ENCODE data around the gene MAVS. TPM values are rescaled to one million over a fixed set of nuclear protein-coding genes. Genes with fewer than 3 reads are reported as not detected.

MAVS gene
- total and polyA plus RNA-seq, 4 donors, result 13.2 to 39.6 (median 20.9) TPM

DNA sequence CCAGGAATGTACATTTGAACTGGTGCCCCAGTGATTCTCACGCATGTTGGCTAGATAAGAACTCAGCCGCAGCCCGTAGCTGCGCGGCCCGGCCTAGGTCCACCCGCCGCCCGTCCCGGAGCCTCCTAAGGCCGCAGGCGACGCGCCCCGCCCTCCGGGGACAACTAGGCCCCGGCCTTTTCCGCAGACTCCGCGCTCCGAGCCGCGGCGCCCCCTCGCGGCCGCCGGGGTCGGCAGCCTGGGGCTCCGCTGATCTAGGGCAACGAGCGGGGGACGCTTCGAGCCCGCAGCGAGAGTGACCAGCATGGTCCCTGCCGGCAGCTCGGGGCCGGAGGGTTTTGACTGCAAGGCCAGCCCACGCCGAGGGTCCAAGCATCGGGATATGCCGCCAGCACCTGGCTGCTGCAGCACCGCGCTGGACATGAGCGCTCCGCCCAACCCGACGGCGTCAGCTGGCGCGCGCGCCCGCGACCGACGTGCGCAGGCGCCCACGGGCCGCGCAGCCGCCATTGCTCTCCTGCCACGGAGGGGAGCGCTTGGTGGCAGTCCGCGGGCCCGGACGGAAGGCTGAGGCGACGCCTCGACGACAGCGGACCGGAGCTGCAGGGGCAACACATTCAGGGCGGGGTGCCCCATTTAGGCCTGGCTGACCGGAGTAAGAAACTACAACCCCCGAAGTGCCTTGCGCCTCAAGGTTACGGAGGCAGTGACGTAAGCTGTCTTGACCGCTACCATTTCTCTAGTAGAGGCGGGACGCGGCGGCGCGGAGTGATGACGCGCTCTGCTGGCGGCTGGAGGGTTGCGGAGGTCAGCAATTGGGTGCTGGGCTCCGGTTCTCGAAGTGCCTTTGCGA, 26.4 kb upstream of the MAVS start, which contains the start of gene AP5S1:
Gene AP5S1 (plus strand): TSS at position 500 of the 853 bp plus-strand sequence. CDS start 1,571 bp downstream, outside the sequence.
- Histone ChIP-seq H3K9me3 (ENCODE audit: control insufficient read depth in 4 of 4, insufficient read depth in 3 of 4, low read length in 3 of 4) (no peaks in the 10 kb centered on the region), H3K36me3 (ENCODE audit: control insufficient read depth in 4 of 4, insufficient read depth in 4 of 4, low read length in 4 of 4) (peaks cover 8 to 23% (median 20%) of the 10 kb centered on the region in 4 donors), H3K4me1 (ENCODE audit: control insufficient read depth in 5 of 5, insufficient read depth in 5 of 5, low read length in 5 of 5) (peaks cover 0 to 19% (median 11%) of the 10 kb centered on the region in 5 donors), H3K27me3 (ENCODE audit: control insufficient read depth in 3 of 3, insufficient read depth in 3 of 3, low read length in 2 of 3) (no peaks in the 10 kb centered on the region), H3K27ac (ENCODE audit: low read depth in 1 of 2, low read length in 1 of 2) (peak within 1 kb of the TSS; percentile 98 to 100), H3K4me3 (peak within 1 kb of the TSS; percentile 85), H3K9ac (ENCODE audit: insufficient read depth in 1 of 2, low read length in 2 of 2) (peak within 1 kb of the TSS; percentile 92 to 97)
- DNase-seq, result peak; percentile 98 to 99 (median 98)
- WGBS, 2 donors, result 0% methylated on average over 94 to 96 of the region's 96 CpGs
- TF ChIP-seq, protein P1, sequence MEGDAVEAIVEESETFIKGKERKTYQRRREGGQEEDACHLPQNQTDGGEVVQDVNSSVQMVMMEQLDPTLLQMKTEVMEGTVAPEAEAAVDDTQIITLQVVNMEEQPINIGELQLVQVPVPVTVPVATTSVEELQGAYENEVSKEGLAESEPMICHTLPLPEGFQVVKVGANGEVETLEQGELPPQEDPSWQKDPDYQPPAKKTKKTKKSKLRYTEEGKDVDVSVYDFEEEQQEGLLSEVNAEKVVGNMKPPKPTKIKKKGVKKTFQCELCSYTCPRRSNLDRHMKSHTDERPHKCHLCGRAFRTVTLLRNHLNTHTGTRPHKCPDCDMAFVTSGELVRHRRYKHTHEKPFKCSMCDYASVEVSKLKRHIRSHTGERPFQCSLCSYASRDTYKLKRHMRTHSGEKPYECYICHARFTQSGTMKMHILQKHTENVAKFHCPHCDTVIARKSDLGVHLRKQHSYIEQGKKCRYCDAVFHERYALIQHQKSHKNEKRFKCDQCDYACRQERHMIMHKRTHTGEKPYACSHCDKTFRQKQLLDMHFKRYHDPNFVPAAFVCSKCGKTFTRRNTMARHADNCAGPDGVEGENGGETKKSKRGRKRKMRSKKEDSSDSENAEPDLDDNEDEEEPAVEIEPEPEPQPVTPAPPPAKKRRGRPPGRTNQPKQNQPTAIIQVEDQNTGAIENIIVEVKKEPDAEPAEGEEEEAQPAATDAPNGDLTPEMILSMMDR (IDR thresholded peaks at IDR 0.05; ENCODE audit: control extremely low read depth, extremely low read depth), result peak; percentile 84
- ATAC-seq (ENCODE audit: insufficient read depth, low FRiP score), result peak; percentile 94

DNA sequence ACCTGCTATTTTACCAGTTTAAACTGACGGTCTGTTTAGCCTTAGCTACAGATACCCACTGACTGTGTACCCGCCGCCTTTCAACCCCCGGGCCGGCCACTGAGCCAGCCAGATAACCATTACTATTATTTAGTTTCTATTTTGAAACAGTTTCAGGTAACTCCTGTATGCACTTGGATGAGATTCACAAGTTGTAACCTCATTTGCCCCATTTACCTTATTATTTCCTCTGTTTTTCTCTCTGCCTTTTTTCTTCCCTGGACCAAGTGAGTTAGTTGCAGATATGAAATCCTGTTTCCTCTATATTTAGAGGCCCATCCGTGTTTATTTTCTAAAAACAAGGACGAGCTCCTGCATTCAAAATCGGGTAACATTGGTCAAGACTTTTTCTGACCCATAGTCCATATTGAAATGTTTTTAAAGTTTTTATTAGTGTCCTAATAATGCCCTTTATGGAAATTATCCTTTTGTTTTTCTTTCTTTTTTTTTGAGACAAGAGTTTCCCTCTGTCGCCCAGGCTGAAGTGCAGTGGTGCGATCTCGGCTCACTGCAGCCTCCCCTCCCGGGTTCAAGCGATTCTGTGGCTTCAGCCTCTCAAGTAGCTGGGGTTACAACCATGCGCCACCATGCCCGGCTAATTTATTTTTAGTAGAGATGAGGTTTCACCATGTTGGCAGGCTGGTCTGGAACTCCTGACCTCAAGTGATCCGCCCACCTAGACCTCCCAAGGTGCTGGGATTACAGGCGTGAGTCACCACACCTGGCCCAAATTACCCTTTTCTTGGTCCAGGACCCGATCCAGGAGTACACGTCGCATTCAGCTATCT, 25.5 kb upstream of the MAVS start:
- peaks cover 0 to 19% (median 11%) of the 10 kb centered on the region in 5 donors for H3K4me1 ChIP-seq (ENCODE audit: control insufficient read depth in 5 of 5, insufficient read depth in 5 of 5, low read length in 5 of 5)
- H3K36me3 ChIP-seq (ENCODE audit: control insufficient read depth in 4 of 4, insufficient read depth in 4 of 4, low read length in 4 of 4), result peaks cover 8 to 31% (median 23%) of the 10 kb centered on the region in 4 donors
- H3K27me3 ChIP-seq (ENCODE audit: control insufficient read depth in 3 of 3, insufficient read depth in 3 of 3, low read length in 2 of 3), result no peaks in the 10 kb centered on the region
- H3K27ac ChIP-seq (ENCODE audit: low read depth in 1 of 2, low read length in 1 of 2), result peak overlapping the region; percentile 98 to 100
- no peaks in the 10 kb centered on the region for H3K9me3 ChIP-seq (ENCODE audit: control insufficient read depth in 4 of 4, insufficient read depth in 3 of 4, low read length in 3 of 4)
- peak overlapping the region; percentile 92 to 97 for H3K9ac ChIP-seq (ENCODE audit: insufficient read depth in 1 of 2, low read length in 2 of 2)
- DNase-seq (no peak), ATAC-seq (ENCODE audit: insufficient read depth, low FRiP score) (no peak)
- WGBS, 2 donors, result 45 to 50% methylated on average over 20 of the region's 20 CpGs
- TF ChIP-seq, protein P1 (IDR thresholded peaks at IDR 0.05; ENCODE audit: control extremely low read depth, extremely low read depth), result no peak
- peak overlapping the region; percentile 85 for H3K4me3 ChIP-seq

DNA sequence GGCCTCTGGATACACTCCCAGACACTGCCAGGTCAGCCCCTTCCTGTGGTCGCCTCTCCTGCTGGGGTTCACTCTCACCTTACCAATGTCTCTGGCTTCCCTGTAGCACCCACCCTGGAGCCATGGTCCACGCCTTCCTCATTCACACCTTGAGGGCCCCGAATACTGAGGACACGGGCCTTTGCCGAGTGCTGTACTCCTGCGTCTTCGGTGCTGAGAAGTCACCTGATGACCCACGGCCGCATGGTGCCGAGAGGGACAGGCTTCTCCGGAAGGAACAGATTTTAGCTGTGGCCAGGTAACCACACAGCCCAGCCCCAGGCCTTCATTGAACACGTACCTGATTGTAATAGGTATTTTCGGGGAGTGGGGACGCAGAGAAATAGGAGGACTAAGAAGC, 24.6 kb upstream of the MAVS start:
- Histone ChIP-seq H3K4me1 (ENCODE audit: control insufficient read depth in 5 of 5, insufficient read depth in 5 of 5, low read length in 5 of 5) (peaks cover 0 to 19% (median 11%) of the 10 kb centered on the region in 5 donors), H3K36me3 (ENCODE audit: control insufficient read depth in 4 of 4, insufficient read depth in 4 of 4, low read length in 4 of 4) (peaks cover 8 to 34% (median 23%) of the 10 kb centered on the region in 4 donors), H3K27me3 (ENCODE audit: control insufficient read depth in 3 of 3, insufficient read depth in 3 of 3, low read length in 2 of 3) (no peaks in the 10 kb centered on the region), H3K9me3 (ENCODE audit: control insufficient read depth in 4 of 4, insufficient read depth in 3 of 4, low read length in 3 of 4) (no peaks in the 10 kb centered on the region), H3K4me3 (no peak overlapping the region), H3K27ac (ENCODE audit: low read depth in 1 of 2, low read length in 1 of 2) (no peak overlapping the region), H3K9ac (ENCODE audit: insufficient read depth in 1 of 2, low read length in 2 of 2) (no peak overlapping the region)
- DNase-seq, result no peak
- TF ChIP-seq, protein P1 (IDR thresholded peaks at IDR 0.05; ENCODE audit: control extremely low read depth, extremely low read depth), result no peak
- 95 to 98% methylated on average over 14 of the region's 14 CpGs for WGBS, 2 donors
- ATAC-seq (ENCODE audit: insufficient read depth, low FRiP score), result no peak
